Measurements from ENCODE around the gene MAMSTR.

The MAMSTR gene

DNA sequence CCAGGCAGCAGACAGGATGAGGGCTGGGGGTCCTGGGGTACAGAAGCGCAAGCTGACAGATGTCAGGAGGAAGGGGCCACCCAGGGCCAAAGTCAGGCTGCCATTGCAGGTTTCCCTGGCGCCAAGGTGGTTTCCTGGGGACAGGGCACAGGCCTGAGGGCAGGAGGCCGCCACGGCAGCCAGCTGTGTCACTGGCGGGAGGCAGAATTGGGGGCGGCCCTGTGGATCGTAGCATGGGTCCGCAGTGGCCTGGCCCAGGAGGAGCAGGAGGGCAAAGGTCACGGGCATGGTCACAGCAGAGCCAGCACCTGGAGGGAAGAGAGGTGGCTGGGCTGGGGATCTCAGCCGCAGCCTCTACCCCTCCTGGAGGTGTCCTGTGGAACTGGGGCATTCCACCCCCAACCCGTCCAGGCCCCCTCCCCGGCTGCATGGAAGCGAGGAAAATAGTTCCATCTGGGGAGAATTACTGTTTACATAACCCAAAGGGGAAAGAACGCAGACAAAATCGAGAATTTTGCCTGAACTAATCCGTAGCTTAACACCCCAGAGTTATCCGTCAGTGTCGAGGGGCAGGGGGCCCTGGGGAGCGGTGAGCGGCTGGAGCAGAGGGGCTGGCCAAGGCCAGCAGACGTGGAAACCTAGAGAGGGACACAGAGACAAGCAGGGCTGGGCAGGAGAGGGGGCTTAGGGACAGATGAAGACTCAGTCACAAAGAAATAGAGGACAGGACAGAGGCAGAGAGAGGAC is 48.7 kb downstream of the MAMSTR start:
- H3K9me2 ChIP-seq (ENCODE audit: low read depth, low read length), result no peaks in the 10 kb centered on the region
- no peak overlapping the region for H2AFZ ChIP-seq (ENCODE audit: low read length)
- no peaks in the 10 kb centered on the region for H3K36me3 ChIP-seq (ENCODE audit: insufficient read depth, low read length)
- H3K9me3 ChIP-seq (ENCODE audit: low read length), result no peaks in the 10 kb centered on the region
- H4K20me1 ChIP-seq (ENCODE audit: insufficient read depth, low read length), result no peaks in the 10 kb centered on the region
- TF ChIP-seq CTCF (IDR thresholded peaks at IDR 0.05; ENCODE audit: low read length) (no peak), EZH2 (IDR thresholded peaks at IDR 0.05; ENCODE audit: borderline replicate concordance, low read length) (no peak)
- no peak overlapping the region for H3K27ac ChIP-seq (ENCODE audit: low read depth, low read length, poor library complexity, severe bottlenecking)
- no peaks in the 10 kb centered on the region for H3F3A ChIP-seq (ENCODE audit: insufficient read depth, low read length)
- H3K27me3 ChIP-seq (ENCODE audit: insufficient read depth, low read length), result 0 out of 2 replicates have a peak, but pooled peaks cover 5% of the 10 kb centered on the region
- H3K4me2 ChIP-seq (ENCODE audit: low read length), result no peak overlapping the region
- no peak overlapping the region for H3K9ac ChIP-seq (ENCODE audit: low read length)
- H3K4me1 ChIP-seq (ENCODE audit: insufficient read depth, low read length, severe bottlenecking), result peaks cover 6% of the 10 kb centered on the region
- no peaks in the 10 kb centered on the region for H3K79me2 ChIP-seq (ENCODE audit: insufficient read depth, low read length)
- no peak overlapping the region for H3K4me3 ChIP-seq (ENCODE audit: low read depth, low read length, poor library complexity, severe bottlenecking)

- Histone ChIP-seq H3F3A (ENCODE audit: insufficient read depth, low read length) (no peaks in the 10 kb centered on the region), H3K4me3 (ENCODE audit: low read depth, low read length, poor library complexity, severe bottlenecking) (no peak overlapping the region), H2AFZ (ENCODE audit: low read length) (no peak overlapping the region), H3K9me2 (ENCODE audit: low read depth, low read length) (no peaks in the 10 kb centered on the region), H3K9me3 (ENCODE audit: low read length) (no peaks in the 10 kb centered on the region), H3K27ac (ENCODE audit: low read depth, low read length, poor library complexity, severe bottlenecking) (no peak overlapping the region), H3K27me3 (ENCODE audit: insufficient read depth, low read length) (0 out of 2 replicates have a peak, but pooled peaks cover 5% of the 10 kb centered on the region), H4K20me1 (ENCODE audit: insufficient read depth, low read length) (no peaks in the 10 kb centered on the region), H3K79me2 (ENCODE audit: insufficient read depth, low read length) (no peaks in the 10 kb centered on the region), H3K36me3 (ENCODE audit: insufficient read depth, low read length) (no peaks in the 10 kb centered on the region), H3K4me2 (ENCODE audit: low read length) (no peak overlapping the region), H3K9ac (ENCODE audit: low read length) (no peak overlapping the region), H3K4me1 (ENCODE audit: insufficient read depth, low read length, severe bottlenecking) (peaks cover under 1% of the 10 kb centered on the region)
- no peak for TF ChIP-seq EZH2 (IDR thresholded peaks at IDR 0.05; ENCODE audit: borderline replicate concordance, low read length)
- TF ChIP-seq CTCF (IDR thresholded peaks at IDR 0.05; ENCODE audit: low read length), result no peak
These were observed 49.4 kb downstream of the MAMSTR start for GRCh38 chr19:48669903-48670668.

GRCh38 chr19:48668761-48669160 is 50.8 kb downstream of the MAMSTR start:
- no peaks in the 10 kb centered on the region for H3K36me3 ChIP-seq (ENCODE audit: insufficient read depth, low read length)
- H3K4me3 ChIP-seq (ENCODE audit: low read depth, low read length, poor library complexity, severe bottlenecking), result no peak overlapping the region
- H3K79me2 ChIP-seq (ENCODE audit: insufficient read depth, low read length), result no peaks in the 10 kb centered on the region
- no peaks in the 10 kb centered on the region for H4K20me1 ChIP-seq (ENCODE audit: insufficient read depth, low read length)
- H3K4me1 ChIP-seq (ENCODE audit: insufficient read depth, low read length, severe bottlenecking), result no peaks in the 10 kb centered on the region
- H3K9ac ChIP-seq (ENCODE audit: low read length), result no peak overlapping the region
- no peak overlapping the region for H3K27ac ChIP-seq (ENCODE audit: low read depth, low read length, poor library complexity, severe bottlenecking)
- H2AFZ ChIP-seq (ENCODE audit: low read length), result no peak overlapping the region
- H3K4me2 ChIP-seq (ENCODE audit: low read length), result no peak overlapping the region
- H3K9me2 ChIP-seq (ENCODE audit: low read depth, low read length), result no peaks in the 10 kb centered on the region
- no peaks in the 10 kb centered on the region for H3F3A ChIP-seq (ENCODE audit: insufficient read depth, low read length)
- H3K27me3 ChIP-seq (ENCODE audit: insufficient read depth, low read length), result no peaks in the 10 kb centered on the region
- TF ChIP-seq CTCF (IDR thresholded peaks at IDR 0.05; ENCODE audit: low read length), result no peak
- no peak for TF ChIP-seq EZH2 (IDR thresholded peaks at IDR 0.05; ENCODE audit: borderline replicate concordance, low read length)
- no peaks in the 10 kb centered on the region for H3K9me3 ChIP-seq (ENCODE audit: low read length)
